ENCODE data around the gene SVOPL.

GRCh38 chr7:138579671-138580070, 121.5 kb downstream of the SVOPL start:
- TF ChIP-seq TAF1 (conservative IDR thresholded peaks at IDR 0.05): no peak
- no peak for TF ChIP-seq CTCF (IDR thresholded peaks at IDR 0.05; ENCODE audit: low read depth, low read length, missing input control)
- TF ChIP-seq ATF3 (IDR thresholded peaks at IDR 0.05): no peak
- no peak for TF ChIP-seq MAX (IDR thresholded peaks at IDR 0.05)
- no peak for TF ChIP-seq HNF4G (IDR thresholded peaks at IDR 0.05)
- TF ChIP-seq GABPA (IDR thresholded peaks at IDR 0.05 in 1 of 2, conservative IDR thresholded peaks at IDR 0.05 in 1 of 2): no peak
- TF ChIP-seq JUND (IDR thresholded peaks at IDR 0.05): no peak
- no peak for TF ChIP-seq REST (IDR thresholded peaks at IDR 0.05)
- TF ChIP-seq ZBTB33 (IDR thresholded peaks at IDR 0.05): no peak
- no peak for TF ChIP-seq HNF4A (conservative IDR thresholded peaks at IDR 0.05)
- no peak for TF ChIP-seq EGR1 (IDR thresholded peaks at IDR 0.05; ENCODE audit: low read depth in 2 of 2)
- no peak for TF ChIP-seq RAD21 (IDR thresholded peaks at IDR 0.05)
- no peak for TF ChIP-seq YY1 (IDR thresholded peaks at IDR 0.05)

Data from liver (tissue), 3 donors.